HCT116 (cell line): ENCODE results near the gene SAMD14. TPM values are rescaled to one million over a fixed set of nuclear protein-coding genes. Genes with fewer than 3 reads are reported as not detected.

ENCODE experiments used
- ATAC-seq: fragments of 200-7000 bp; cut with Tn5 transposase; 2 replicates; pipeline ENCODE4 v1.9.1; 2020; ENCODE audit warnings: mild to moderate bottlenecking, moderate library complexity
- BruUV-seq: library from RNA; stranded (reverse); fragments of 400-500 nt; replicated peaks from 2 replicates; lab custom pipeline; 2021; lab: Mats Ljungman, UMichigan
- CTCF ChIA-PET: fragments of 300-600 bp; sonication (Branson Sonifier 250); formaldehyde crosslinking; loops from one replicate; lab custom pipeline; 2021; ENCODE audit warnings: antibody characterized with exemption; lab: Charles Lee
- POLR2A ChIA-PET: fragments of 300-600, 350-600 bp; sonication (Branson Sonifier 250); formaldehyde crosslinking; loops from one replicate; lab custom pipeline; 2021; ENCODE audit warnings: antibody characterized with exemption; lab: Charles Lee
- RAD21 ChIA-PET, 2 experiments: fragments of 300-600 bp; sonication (Branson Sonifier 250); formaldehyde crosslinking; loops; one replicate each; lab custom pipeline; 2023; ENCODE audit warnings: low total read pairs in 2 of 2; ENCODE audit not compliant: uncharacterized antibody in 2 of 2, unreplicated experiment in 2 of 2, low non-redundant PET in 1 of 2; lab: Charles Lee
- DNase-seq: peaks from one replicate; pipeline ENCODE4 v3.0.0-alpha.2; 2010; ENCODE audit warnings: low read depth, low spot score
- H2AFZ ChIP-seq: fragments of 200-600 bp; shearing (Covaris generic), sonication (generic); 2 replicates; pipeline ENCODE4 v1.6.1; 2017; ENCODE audit warnings: low read depth, mixed run types, mixed read lengths, antibody characterized with exemption, low read length; ENCODE audit not compliant: poor library complexity, severe bottlenecking
- H3K27ac ChIP-seq: 2 replicates; pipeline ENCODE4 v1.5.1; 2012; ENCODE audit warnings: low read depth, low read length
- H3K27me3 ChIP-seq: fragments of 200-600 bp; sonication (generic); 2 replicates; pipeline ENCODE4 v1.6.1; 2016; ENCODE audit warnings: mixed run types, low read length, mixed read lengths; ENCODE audit not compliant: insufficient read depth
- H3K36me3 ChIP-seq, 2 experiments: fragments of 200-500 bp in 1 of 2; fragments of 200-600 bp in 1 of 2; sonication (Bioruptor generic) in 1 of 2; sonication (generic) in 1 of 2; 2 replicates each; pipeline versions ENCODE4 v1.5.1 to v1.6.1; 2014 to 2016; ENCODE audit warnings: low read length in 2 of 2, inconsistent platforms in 1 of 2, mixed read lengths in 1 of 2, mixed run types in 1 of 2; ENCODE audit not compliant: insufficient read depth in 2 of 2, control insufficient read depth in 1 of 2
- H3K4me1 ChIP-seq, 2 experiments: fragments of 200-600 bp in 1 of 2; sonication (generic) in 1 of 2; 2 replicates each; pipeline versions ENCODE4 v1.5.1 to v1.6.1; 2012 to 2017; ENCODE audit warnings: low read length in 2 of 2, inconsistent platforms in 1 of 2, mild to moderate bottlenecking in 1 of 2, mixed read lengths in 1 of 2, mixed run types in 1 of 2, moderate library complexity in 1 of 2; ENCODE audit not compliant: insufficient read depth in 2 of 2, control insufficient read depth in 1 of 2
- H3K4me2 ChIP-seq: fragments of 200-600 bp; sonication (generic); 2 replicates; pipeline ENCODE4 v1.6.1; 2017; ENCODE audit warnings: mixed run types, low read length, mixed read lengths
- H3K4me3 ChIP-seq, 2 experiments: fragments of 200-600 bp in 1 of 2; sonication (generic) in 1 of 2; replicated peaks in 1 of 2; 2 replicates each; pipeline ENCODE4 v1.5.1; 2011 to 2016; ENCODE audit warnings: low read length in 2 of 2, control low read depth in 1 of 2, low read depth in 1 of 2, mild to moderate bottlenecking in 1 of 2, mixed read lengths in 1 of 2, mixed run types in 1 of 2
- H3K79me2 ChIP-seq: fragments of 200-600 bp; sonication (generic); 2 replicates; pipeline ENCODE4 v1.6.1; 2017; ENCODE audit warnings: mild to moderate bottlenecking, mixed run types, low read length, moderate library complexity, mixed read lengths; ENCODE audit not compliant: insufficient read depth
- H3K9ac ChIP-seq: fragments of 200-600 bp; sonication (generic); 2 replicates; pipeline ENCODE4 v1.6.1; 2016; ENCODE audit warnings: low read length, mixed read lengths
- H3K9me2 ChIP-seq: fragments of 200-600 bp; sonication (generic), shearing (Covaris generic); 2 replicates; pipeline ENCODE4 v1.6.1; 2017; ENCODE audit warnings: mixed run types, mild to moderate bottlenecking, moderate library complexity; ENCODE audit not compliant: insufficient read depth
- H3K9me3 ChIP-seq, 2 experiments: fragments of 200-500 bp in 1 of 2; fragments of 200-600 bp in 1 of 2; sonication (Bioruptor generic) in 1 of 2; sonication (generic) in 1 of 2; 2 replicates each; pipeline ENCODE4 v1.6.1; 2014 to 2017; ENCODE audit warnings: low read length in 2 of 2, mixed read lengths in 2 of 2, inconsistent platforms in 1 of 2, low read depth in 1 of 2, mild to moderate bottlenecking in 1 of 2, mixed run types in 1 of 2, moderate library complexity in 1 of 2; ENCODE audit not compliant: control insufficient read depth in 1 of 2, insufficient read depth in 1 of 2
- H4K20me1 ChIP-seq: fragments of 200-600 bp; sonication (generic), shearing (Covaris generic); 2 replicates; pipeline ENCODE4 v1.6.1; 2017; ENCODE audit warnings: mixed run types, mild to moderate bottlenecking, moderate library complexity; ENCODE audit not compliant: insufficient read depth
- CBX3 ChIP-seq: IDR thresholded peaks from 2 replicates; pipeline ENCODE4 v1.6.1; 2012; ENCODE audit warnings: low read depth
- CTCF ChIP-seq, 3 experiments: fragments of 200-600 bp in 1 of 3; sonication (generic) in 1 of 3; IDR thresholded peaks in 2 of 3; conservative IDR thresholded peaks in 1 of 3; 2 replicates each; pipeline ENCODE4 v1.5.1; 2012 to 2017; ENCODE audit warnings: low read depth in 2 of 3, low read length in 2 of 3, antibody characterized with exemption in 1 of 3, borderline replicate concordance in 1 of 3, control low read depth in 1 of 3, mild to moderate bottlenecking in 1 of 3, mixed read lengths in 1 of 3, mixed run types in 1 of 3, moderate library complexity in 1 of 3; ENCODE audit not compliant: insufficient read depth in 1 of 3
- EGR1 ChIP-seq: IDR thresholded peaks from 2 replicates; pipeline ENCODE4 v1.6.1; 2012; ENCODE audit warnings: low read depth
- EZH2 ChIP-seq: fragments of 200-600 bp; sonication (generic); IDR thresholded peaks from 2 replicates; pipeline ENCODE4 v1.6.1; 2017; ENCODE audit warnings: antibody characterized with exemption, mixed run types
- EZH2phosphoT487 ChIP-seq: fragments of 200-600 bp; IDR thresholded peaks from 2 replicates; pipeline ENCODE4 v1.6.1; 2018; ENCODE audit warnings: antibody characterized with exemption, borderline replicate concordance
- FOSL1 ChIP-seq: IDR thresholded peaks from 2 replicates; pipeline ENCODE4 v1.6.1; 2012; ENCODE audit warnings: low read depth
- MAX ChIP-seq: IDR thresholded peaks from 2 replicates; pipeline ENCODE4 v1.6.1; 2012
- SIN3A ChIP-seq: IDR thresholded peaks from 2 replicates; pipeline ENCODE4 v1.6.1; 2012; ENCODE audit warnings: low read depth
- TCF7L2 ChIP-seq: IDR thresholded peaks from 2 replicates; pipeline ENCODE4 v1.7.0; 2011; ENCODE audit warnings: borderline replicate concordance, inconsistent platforms; ENCODE audit not compliant: insufficient read depth, insufficient read length; ENCODE audit errors: extremely low read depth
- intact Hi-C: fragments of 100-400 bp; cut with micrococcal nuclease; formaldehyde crosslinking; loops from 2 replicates; pipeline ENCODE4 v1.10.0; 2022
- total RNA-seq: library from RNA; stranded (reverse); gene quantifications from one replicate; pipeline ENCODE4 v1.2.1, GENCODE V29; 2021; ENCODE audit not compliant: unreplicated experiment

The SAMD14 gene
- total RNA-seq, 1 experiment from 2014 or later = 1.5 TPM

GRCh38 chr17:50165867-50166517 is 36.0 kb upstream of the SAMD14 start, which contains the start of gene SGCA:
SGCA (plus strand) TSS chr17:50166005; CDS start chr17:50166041, 36 bp downstream.
- DNase-seq = no peak
- Histone ChIP-seq H3K9me2 (no peaks in the 10 kb centered on the region), H3K36me3 (no peaks in the 10 kb centered on the region), H3K27me3 (no peaks in the 10 kb centered on the region), H3K9ac (no peak within 1 kb of the TSS), H3K4me3 (no peak within 1 kb of the TSS), H3K79me2 (no peaks in the 10 kb centered on the region), H3K4me2 (0 out of 2 replicates have a peak within 1 kb of the TSS, but pooled peaks have one; percentile 4), H3K9me3 (no peaks in the 10 kb centered on the region), H3K27ac (no peak within 1 kb of the TSS; the same call in 1 of the 2 replicates), H2AFZ (no peak within 1 kb of the TSS), H4K20me1 (no peaks in the 10 kb centered on the region), H3K4me1 (peaks cover 18 to 53% of the 10 kb centered on the region in 2 experiments)
- no peak for ATAC-seq
- TF ChIP-seq EGR1 = no peak
- TF ChIP-seq FOSL1 = no peak
- TF ChIP-seq EZH2phosphoT487 = no peak
- TF ChIP-seq TCF7L2 = no peak
- no peak for TF ChIP-seq MAX
- TF ChIP-seq CTCF (IDR thresholded peaks at IDR 0.05 in 2 of 3, conservative IDR thresholded peaks at IDR 0.05 in 1 of 3; ENCODE audit: borderline replicate concordance in 1 of 3, insufficient read depth in 1 of 3, low read depth in 2 of 3, low read length in 2 of 3) = no peak
- TF ChIP-seq SIN3A = no peak
- TF ChIP-seq EZH2 = no peak
- no peak for TF ChIP-seq CBX3
- ChIA-PET RAD21 (interaction anchor here (0.5 to 1.3 kb wide), 2 partner anchors 32 to 34 kb away, joined by 4 to 7 read pairs; no protein-coding TSS in a partner anchor), POLR2A (interaction anchor here (1.1 kb wide), 2 partner anchors 12 to 14 kb away, joined by 3 to 9 read pairs; no protein-coding TSS in a partner anchor), CTCF (interaction anchor here (0.6 to 2.5 kb wide), 8 partner anchors 8 to 280 kb away, joined by 3 to 9 read pairs (median 5); partner anchors contain the start of gene PDK2)
- intact Hi-C loops = no loop called here
- no TSS peak for BruUV-seq
